Activated CD4-positive, alpha-beta T cell treated with anti-CD3 and anti-CD28 coated beads, Interleukin-10, Interleukin-2, amounts not matched to agents 100 ng/mL and 50 ng/mL, durations not matched to agents 16 hours and 8 hours (primary cell): Measurements from ENCODE around the gene HTT.

ENCODE experiments used
- DNase-seq: peaks from one replicate; pipeline ENCODE4 v3.0.0-alpha.2; 2020

HTT gene

GRCh38 chr4:3074078-3074845, at the start of gene HTT, which contains the start of gene HTT-AS:
TSS of gene HTT (plus strand) at chr4:3074681. CDS start at chr4:3074826, 145 bp downstream.
TSS of gene HTT-AS (minus strand) at chr4:3074538.
- DNase-seq: peak; percentile 97

DNA sequence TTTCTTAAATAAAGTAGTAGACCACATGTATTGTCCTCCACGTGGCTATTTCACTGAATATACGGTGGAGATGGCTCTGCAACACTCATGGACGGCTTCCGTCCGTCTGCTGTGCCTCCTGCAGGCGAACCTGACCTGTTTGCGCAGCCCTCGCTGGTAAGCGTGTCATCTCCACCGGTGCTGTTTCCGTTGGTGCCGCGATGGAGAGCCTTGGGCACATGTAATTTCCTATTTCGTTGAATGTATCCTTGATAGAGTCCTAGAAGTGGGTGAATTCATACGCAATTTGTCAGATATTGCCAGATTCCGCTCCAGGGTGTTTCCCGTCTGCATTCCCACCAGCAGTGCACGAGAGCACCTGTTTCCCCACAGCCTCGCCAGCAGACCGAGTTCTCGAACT, 48.6 kb upstream of the HTT start:
- no peak for DNase-seq

- no peak for DNase-seq
Measured at GRCh38 chr4:3026540-3026939, 47.9 kb upstream of the HTT start.

- no peak for DNase-seq
Measured at GRCh38 chr4:3029464-3029863, 45.0 kb upstream of the HTT start.

DNA sequence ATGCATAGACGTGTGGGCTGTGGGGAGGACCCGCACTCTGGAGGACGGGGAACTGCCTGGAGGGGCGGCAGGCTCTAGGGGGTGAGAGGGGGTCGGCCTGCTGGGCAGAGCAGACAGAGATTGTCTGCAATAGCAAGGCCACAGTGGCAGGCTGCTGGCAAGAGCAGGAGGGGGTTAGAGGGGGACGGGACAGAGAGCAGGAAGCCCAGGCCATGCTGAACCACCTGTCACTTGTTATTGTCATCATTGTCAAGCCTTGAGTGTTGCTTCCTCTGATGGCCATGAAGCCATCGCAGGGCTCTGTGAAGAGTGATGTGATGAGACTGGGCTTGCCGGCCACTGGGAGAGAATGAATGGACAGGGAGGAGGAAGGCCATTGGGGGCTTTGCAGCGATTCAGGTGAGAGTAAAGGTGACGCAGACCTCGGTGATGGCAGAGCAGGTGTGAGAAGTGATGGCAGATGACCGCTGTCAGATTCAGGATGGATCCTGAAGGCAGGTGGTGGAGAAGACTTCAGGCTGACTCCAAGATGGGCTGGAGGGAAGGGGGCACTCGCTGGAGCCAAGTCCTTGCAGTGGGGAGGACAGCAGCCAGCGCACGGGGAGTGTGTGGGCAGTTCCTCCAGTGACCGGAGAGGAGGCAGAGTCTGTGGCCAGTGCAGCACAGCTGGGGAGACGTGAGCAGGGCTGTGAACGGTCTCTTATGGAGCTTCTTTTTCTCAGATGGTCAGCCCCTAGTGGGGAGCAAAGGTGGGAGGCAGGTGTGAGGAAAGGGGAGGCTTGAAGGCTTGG, 43.7 kb upstream of the HTT start:
- DNase-seq: no peak

- no peak for DNase-seq
Measured at GRCh38 chr4:3031357-3032082, 43.0 kb upstream of the HTT start.

GRCh38 chr4:3034231-3034630, 40.2 kb upstream of the HTT start:
- DNase-seq: no peak

GRCh38 chr4:3035249-3035648, 39.2 kb upstream of the HTT start:
- no peak for DNase-seq

DNA sequence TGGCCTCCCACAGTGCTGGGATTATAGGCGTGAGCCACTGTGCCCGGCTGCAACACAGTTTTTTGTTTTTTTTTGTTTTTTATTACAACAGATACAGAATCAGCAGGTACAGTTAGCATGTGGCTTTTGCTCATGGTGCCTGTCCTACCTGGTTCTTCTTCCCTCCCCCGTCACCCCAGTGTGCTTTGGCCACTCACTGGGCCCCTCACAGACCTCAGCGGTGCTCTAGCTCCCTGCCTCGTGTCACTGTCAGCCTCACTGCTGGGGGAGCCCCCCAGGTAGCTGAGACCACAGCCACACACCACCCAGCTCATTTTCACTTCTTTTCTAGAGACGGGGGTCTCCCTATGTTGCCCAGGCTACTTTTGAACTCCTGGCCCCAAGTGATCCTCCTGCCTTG, 38.8 kb upstream of the HTT start:
- DNase-seq: no peak

DNA sequence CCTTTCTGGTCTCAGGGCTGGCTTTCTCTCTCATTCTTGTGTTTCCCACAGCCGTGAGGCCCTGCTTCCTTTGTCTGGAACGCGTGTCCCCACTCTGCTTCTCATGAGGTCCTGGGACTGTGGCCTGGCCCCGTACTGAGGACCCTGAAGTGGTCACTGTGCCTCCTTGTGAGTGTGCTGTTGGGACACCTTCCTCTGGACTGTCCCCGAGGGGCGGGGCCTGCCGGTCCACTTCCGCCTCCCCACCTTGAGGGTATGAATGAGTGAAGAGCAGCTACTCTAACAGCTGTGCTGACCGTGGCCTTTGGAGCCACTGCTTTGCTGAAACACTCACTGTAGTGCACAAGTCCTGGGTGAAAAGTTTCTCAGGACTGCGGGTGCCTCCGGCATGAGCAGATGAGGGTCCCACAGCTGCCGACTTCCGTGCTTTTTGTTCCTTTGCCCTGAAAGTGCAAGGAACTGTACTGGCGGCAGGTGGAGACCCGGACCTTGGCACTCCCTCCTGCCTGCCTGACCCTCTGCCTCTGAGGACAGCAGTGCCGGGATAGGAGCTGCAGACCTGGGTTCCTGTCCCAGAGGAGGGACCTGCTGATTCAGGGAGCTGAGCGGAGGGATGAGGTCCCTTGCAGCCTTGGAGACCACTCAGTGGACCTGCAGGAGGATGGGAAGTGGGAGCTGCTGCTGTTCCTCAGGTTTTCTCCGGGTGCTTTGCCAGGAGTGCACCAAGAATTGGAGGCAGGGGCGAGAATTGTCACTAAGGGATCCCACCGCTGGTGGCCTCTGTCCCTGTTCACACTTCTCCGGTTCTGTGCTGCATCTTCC, 38.1 kb upstream of the HTT start:
- no peak for DNase-seq

DNA sequence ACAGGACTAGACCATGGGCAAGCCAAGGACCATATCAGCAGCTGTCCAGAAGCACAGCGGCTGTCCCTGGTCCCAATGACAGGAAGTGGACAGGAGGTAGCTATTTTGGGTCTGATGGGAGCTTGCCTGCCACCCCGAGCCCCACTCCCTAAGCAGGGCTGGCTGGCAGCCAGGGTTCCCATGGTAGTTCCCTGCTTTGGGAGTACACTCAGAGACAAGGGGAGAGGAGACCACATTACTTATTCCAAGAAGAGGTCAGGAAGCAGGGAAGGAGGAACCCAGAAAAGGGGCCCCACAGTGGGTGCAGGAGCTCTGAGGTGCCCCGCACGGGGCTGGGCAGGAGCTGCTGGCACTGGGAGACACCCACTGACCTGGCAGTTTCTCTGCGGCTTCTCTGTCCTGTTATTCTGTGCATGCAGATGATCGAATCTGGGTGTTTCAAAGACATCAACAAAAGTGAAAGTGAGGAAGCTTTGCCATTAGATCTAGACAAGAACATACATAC, 36.5 kb upstream of the HTT start:
- peak; percentile 30 for DNase-seq

GRCh38 chr4:3039706-3040366, 34.6 kb upstream of the HTT start:
- DNase-seq: no peak

DNA sequence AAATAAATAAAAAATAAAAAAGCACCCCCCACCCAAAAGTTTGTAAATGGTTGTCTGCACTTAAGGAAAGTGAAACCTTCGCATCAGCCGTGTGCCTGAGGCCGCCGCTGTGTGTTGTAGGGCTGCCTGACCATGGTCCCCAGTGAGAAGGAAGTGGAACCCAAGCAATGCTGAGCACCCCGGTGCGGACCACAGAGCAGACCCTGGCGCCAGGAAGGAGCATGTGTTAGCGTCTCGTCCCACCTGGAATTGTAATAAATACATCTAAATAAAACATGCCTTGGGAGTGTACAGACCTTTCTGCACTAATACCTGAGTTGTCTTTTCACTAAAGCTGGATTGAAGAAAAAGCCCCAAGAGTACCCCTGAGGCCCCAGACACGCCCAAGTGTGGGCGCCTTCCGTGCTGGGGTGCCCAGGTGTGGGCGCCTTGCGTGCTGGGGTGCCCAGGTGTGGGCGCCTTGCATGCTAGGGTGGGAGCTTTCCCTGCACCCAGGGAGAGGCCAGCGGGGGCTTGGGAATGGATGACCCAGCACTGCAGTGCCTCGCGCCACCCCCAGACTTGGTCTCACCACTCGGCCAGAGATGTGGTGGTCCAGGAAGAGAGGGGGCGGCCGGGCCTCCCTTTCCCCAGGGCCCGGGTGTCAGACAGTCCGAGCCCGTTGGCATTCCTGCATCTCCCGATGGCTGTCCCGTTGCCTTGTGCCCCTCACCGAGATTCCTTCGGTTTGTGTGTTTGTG, 33.9 kb upstream of the HTT start:
- DNase-seq: no peak

DNA sequence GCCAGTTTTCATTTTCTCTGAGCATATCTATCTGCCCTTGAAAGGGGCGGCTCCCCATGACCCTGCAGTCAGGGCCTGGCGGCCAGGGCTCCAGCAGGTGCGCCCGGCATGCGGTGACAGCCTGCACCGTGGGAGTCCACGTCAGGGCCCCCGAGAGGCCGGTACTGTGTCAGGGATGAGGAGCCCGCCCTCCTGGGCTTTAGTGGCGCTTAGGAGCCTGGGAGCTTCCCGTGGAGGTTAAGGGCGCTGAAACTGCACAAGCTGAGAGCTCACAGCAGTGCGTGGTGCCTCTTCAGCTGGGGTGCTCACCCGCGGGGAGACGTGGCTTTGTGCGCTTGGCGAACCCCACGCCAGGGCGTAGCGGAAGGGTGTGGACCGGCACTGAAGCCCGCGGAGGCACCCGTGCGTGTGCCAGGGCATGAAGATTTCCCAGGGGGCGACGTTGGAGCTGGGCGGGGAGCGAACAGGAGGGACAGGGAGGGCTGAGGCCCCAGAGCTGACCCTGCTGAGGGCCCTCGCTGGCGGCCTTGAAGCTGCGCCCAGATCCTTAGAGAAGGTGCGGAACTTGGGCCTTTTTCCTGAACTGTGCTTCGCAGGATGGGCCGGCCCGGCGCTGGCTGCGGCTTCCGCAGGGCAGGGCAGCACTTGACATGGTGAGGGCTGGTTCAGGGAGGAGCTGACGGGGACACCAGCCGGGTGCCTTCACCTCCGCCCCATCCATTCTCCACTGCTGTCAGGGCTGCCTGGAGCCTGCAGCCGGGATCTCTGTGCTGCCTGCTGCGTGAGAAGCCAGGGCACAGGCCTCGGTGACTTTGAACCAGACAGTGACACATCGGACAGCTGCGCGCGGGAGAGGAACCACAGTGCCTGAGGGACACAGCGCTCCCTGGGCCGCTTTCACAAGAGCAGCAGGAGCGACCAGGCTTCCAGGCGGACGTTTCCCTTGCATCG, 33.0 kb upstream of the HTT start:
- peak; percentile 38 for DNase-seq

DNA sequence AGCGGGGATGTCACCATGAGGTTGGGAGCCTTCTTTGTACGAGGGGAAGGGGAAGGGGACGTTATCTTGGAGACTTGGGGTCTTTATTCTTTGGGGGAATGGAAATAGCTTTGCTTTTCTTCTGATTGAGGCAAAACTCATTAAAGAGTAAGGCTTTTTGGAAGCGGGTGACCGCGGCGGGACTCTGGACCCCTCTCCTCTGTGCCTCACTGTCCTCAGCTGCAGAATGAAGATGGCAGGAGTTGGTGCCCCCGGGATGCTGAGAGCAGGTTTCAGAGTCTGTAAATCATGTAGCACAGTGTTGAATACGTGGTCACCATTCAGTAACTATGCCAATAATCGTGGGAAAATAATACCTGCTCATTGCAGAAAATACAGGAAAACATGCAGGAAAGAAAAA, 32.3 kb upstream of the HTT start:
- no peak for DNase-seq

- no peak for DNase-seq
Measured at GRCh38 chr4:3043282-3044020, 31.0 kb upstream of the HTT start.

GRCh38 chr4:3044870-3045819, 29.3 kb upstream of the HTT start:
- DNase-seq: peak; percentile 65

DNA sequence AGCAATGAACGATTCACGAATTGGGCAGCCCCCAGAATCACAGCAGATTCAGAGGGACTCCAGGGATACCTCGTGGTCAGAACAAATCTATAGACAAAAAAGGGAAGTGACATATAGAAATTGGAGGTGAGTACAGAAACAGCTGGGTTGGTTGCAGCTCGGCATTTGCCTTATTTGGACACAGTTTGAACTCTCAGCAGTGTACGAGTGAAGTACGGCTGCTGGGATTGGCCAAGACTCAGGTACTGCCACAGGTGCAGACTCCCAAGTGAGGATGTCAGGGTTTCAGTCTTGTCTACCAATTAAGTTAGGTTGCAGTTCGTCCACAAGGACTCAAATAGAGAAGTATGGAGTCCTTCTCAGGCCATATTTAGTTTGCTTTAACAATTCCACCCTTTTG, 28.3 kb upstream of the HTT start:
- no peak for DNase-seq
